Prostate gland (tissue), 2 donors: ENCODE data around the gene SMIM35. TPM values are rescaled to one million over a fixed set of nuclear protein-coding genes. Genes with fewer than 3 reads are reported as not detected.
"Not testable (repeated sequence)": the region's sequence is repeated elsewhere in the genome, so short reads cannot be mapped to it uniquely, and the experiment has no call there.

Experiments
- DNase-seq: peaks from one replicate; pipeline ENCODE4 v3.0.0-alpha.2; 2019; ENCODE audit warnings: low spot score
- H3K27ac ChIP-seq, 2 donors: fragments of 200-600 bp; sonication (generic); 2 replicates each; pipeline ENCODE4 v1.5.1; 2017 to 2019
- H3K27me3 ChIP-seq: fragments of 200-600 bp; sonication (generic); replicated peaks from 2 replicates; pipeline ENCODE4 v1.5.1; 2019; ENCODE audit not compliant: insufficient read depth
- H3K36me3 ChIP-seq, 2 donors: fragments of 200-600 bp; sonication (generic); 1 replicate in 1 of 2; 2 replicates in 1 of 2; pipeline versions ENCODE4 v1.5.1 to v1.8.1; 2017 to 2019
- H3K4me1 ChIP-seq: fragments of 200-600 bp; sonication (generic); replicated peaks from 2 replicates; pipeline ENCODE4 v1.5.1; 2019
- H3K4me3 ChIP-seq, 2 donors: fragments of 200-600 bp; sonication (generic); 2 replicates each; pipeline ENCODE4 v1.5.1; 2017 to 2019
- H3K9me3 ChIP-seq: fragments of 200-600 bp; sonication (generic); 2 replicates; pipeline ENCODE4 v1.5.1; 2017
- POLR2A ChIP-seq: fragments of 450-650 bp; IDR thresholded peaks from one replicate; pipeline ENCODE4 v1.6.1; 2016; ENCODE audit warnings: antibody characterized with exemption, mild to moderate bottlenecking
- POLR2AphosphoS5 ChIP-seq: sonication (generic); formaldehyde crosslinking; IDR thresholded peaks from one replicate; pipeline ENCODE4 v1.6.1; 2017; ENCODE audit warnings: antibody characterized with exemption
- WGBS: methylation state at CpG from one replicate; pipeline ENCODE4 v1.1.5; 2018; 5-methylcytosine and 5-hydroxymethylcytosine counted together
- intact Hi-C: fragments of 100-400 bp; cut with DNase I; formaldehyde crosslinking; loops from one replicate; pipeline ENCODE4 v1.14.2; 2022
- total RNA-seq, 2 donors: library from RNA; depleted of rRNA; stranded (reverse); fragments of >200 nt; gene quantifications; one replicate each; pipeline ENCODE4 v1.1.0, GENCODE V29; 2016
- TF ChIP-seq, protein P1 (sequence below), 4 experiments: fragments of 200-600 bp in 2 of 4; fragments of 450-650 bp in 2 of 4; sonication (generic) in 2 of 4; IDR thresholded peaks; 1 replicate in 3 of 4; 2 replicates in 1 of 4; pipeline ENCODE4 v1.5.1; 2016 to 2019; ENCODE audit warnings: antibody characterized with exemption in 4 of 4, mild to moderate bottlenecking in 2 of 4, moderate library complexity in 2 of 4

The SMIM35 gene
- total RNA-seq, 2 donors from 2014 or later, result 0.09 TPM; not detected in 1

DNA sequence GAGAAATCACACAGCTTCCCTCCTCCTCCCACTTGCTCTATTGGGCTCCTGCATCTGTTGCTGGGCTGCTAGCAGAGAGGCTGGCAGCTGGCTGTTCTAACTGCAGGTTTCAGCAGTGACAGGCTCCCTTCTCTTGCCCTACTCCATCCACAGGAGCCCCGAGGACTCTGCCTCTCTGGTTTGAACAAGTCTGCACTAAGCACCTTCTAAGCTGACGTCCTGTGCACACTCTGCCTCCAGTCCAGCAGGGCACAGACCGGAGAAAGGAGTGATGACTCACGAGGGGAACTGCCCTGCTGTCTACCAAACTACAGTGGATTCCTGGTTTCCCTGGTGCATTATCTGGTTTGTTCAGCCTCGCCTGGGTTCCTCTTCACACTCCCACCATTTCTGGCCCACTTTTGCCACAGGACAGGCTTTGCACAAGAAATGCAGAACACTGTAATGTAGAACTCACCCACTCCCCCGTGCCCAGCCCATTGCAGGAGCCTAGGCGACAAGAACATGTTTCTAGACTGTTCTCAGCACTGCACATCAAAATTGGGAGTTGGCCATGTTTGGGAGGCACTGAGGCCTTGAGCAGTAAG is 74.6 kb downstream of the SMIM35 start:
- H3K27me3 ChIP-seq, result no peaks in the 10 kb centered on the region
- TF ChIP-seq, protein P1, sequence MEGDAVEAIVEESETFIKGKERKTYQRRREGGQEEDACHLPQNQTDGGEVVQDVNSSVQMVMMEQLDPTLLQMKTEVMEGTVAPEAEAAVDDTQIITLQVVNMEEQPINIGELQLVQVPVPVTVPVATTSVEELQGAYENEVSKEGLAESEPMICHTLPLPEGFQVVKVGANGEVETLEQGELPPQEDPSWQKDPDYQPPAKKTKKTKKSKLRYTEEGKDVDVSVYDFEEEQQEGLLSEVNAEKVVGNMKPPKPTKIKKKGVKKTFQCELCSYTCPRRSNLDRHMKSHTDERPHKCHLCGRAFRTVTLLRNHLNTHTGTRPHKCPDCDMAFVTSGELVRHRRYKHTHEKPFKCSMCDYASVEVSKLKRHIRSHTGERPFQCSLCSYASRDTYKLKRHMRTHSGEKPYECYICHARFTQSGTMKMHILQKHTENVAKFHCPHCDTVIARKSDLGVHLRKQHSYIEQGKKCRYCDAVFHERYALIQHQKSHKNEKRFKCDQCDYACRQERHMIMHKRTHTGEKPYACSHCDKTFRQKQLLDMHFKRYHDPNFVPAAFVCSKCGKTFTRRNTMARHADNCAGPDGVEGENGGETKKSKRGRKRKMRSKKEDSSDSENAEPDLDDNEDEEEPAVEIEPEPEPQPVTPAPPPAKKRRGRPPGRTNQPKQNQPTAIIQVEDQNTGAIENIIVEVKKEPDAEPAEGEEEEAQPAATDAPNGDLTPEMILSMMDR (IDR thresholded peaks at IDR 0.05), result no peak
- no peak for TF ChIP-seq POLR2A
- TF ChIP-seq POLR2AphosphoS5, result no peak
- 80% methylated on average over 7 of the region's 7 CpGs for WGBS
- H3K4me3 ChIP-seq, result no peak overlapping the region
- H3K36me3 ChIP-seq, result no peaks in the 10 kb centered on the region
- no peak for DNase-seq
- H3K4me1 ChIP-seq, result no peaks in the 10 kb centered on the region
- H3K9me3 ChIP-seq, result no peaks in the 10 kb centered on the region
- no peak overlapping the region for H3K27ac ChIP-seq
- intact Hi-C loops, result no loop called here

DNA sequence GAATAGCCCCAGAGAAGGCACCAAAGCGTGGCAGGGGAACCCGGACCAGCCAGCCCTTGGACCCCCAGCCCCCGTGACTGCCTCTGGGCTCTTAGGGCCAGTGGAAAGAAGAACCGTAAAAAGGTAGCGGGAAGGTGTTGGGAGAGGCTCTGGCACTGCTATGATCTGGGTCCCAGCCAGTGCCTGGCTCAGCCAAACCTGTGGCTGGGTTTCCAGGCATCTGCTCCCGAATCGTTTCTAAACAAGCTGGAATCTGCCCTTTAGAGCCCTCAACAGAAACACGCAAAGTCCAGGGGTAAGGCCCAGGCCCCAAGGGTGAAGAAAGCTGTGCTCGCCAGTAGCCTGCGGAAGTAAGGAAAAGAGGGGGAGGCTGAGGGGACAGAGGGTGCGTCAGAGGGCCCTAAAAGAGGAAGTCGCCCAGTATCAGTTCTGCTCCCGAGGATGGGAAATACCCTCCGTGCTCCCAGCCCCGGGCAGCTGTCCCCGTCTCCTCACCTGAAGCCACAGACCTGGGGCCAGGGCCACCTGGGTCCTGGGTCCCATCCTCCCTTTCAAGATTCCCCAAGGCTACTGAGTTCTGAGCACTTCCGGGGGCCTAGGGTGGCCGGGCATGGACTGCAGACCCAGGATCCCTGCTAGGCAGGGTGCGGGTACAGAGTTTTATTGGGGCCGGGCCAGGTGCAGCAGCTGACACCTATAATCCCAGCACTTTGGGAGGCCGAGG is 75.9 kb downstream of the SMIM35 start:
- no peak for DNase-seq

DNA sequence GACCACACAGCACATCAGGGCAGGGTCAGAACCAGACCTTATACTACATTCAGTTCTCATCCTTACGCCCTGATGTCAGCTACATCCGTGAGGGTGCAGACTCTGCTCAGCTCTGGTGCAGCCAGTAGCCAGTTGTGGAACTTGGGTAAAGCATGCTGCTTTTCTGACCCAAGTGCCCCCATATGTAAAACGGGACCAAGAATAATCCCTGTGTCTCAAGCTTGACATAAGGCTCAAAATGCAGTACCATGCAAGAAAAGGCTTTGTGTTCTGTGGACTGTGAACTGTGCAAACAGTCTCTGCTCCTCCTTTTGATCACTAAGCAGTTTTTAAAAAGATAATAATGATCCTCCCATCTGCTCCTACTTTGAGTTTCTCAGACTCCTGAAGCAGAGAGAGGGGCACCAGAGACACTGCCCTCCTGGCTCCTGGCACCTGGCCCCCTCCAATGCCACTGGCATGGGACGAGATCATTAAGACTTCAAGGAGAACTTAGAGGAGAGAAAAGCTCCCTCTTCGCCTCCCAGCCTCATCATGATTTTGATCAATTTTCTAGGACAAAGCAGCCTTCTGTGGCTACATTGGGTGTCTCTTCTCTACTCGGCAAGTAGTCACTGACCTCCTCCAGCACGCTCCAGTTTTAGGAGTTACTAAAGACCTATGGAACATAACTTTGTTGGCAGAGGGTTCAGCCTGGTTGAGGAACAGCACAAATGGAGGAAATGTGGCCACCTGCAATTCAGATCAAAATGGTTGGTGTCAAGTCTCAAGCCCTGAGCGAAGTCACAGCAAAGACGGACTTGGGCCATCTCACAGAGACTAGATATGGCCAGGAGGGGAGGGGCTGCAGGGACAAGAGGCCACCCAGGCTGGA is 76.7 kb downstream of the SMIM35 start:
- H3K36me3 ChIP-seq, result no peaks in the 10 kb centered on the region
- H3K27ac ChIP-seq, result no peak overlapping the region
- H3K4me1 ChIP-seq, result no peaks in the 10 kb centered on the region
- TF ChIP-seq POLR2AphosphoS5, result no peak
- no peak for TF ChIP-seq POLR2A
- TF ChIP-seq, protein P1 (IDR thresholded peaks at IDR 0.05), result no peak
- no peak for DNase-seq
- intact Hi-C loops, result no loop called here
- H3K27me3 ChIP-seq, result no peaks in the 10 kb centered on the region
- WGBS, result 83% methylated on average over 9 of the region's 9 CpGs
- H3K9me3 ChIP-seq, result no peaks in the 10 kb centered on the region
- H3K4me3 ChIP-seq, result no peak overlapping the region

More for the DNA sequence above, 75.9 kb downstream of the SMIM35 start:
- no peaks in the 10 kb centered on the region for H3K36me3 ChIP-seq
- 59% methylated on average over 21 of the region's 21 CpGs for WGBS
- H3K27ac ChIP-seq, result no peak overlapping the region
- H3K9me3 ChIP-seq, result no peaks in the 10 kb centered on the region
- H3K4me3 ChIP-seq, result no peak overlapping the region
- intact Hi-C loops, result no loop called here
- no peaks in the 10 kb centered on the region for H3K27me3 ChIP-seq
- H3K4me1 ChIP-seq, result no peaks in the 10 kb centered on the region
- TF ChIP-seq, protein P1 (IDR thresholded peaks at IDR 0.05), result no peak
- no peak for TF ChIP-seq POLR2AphosphoS5
- TF ChIP-seq POLR2A, result no peak

GRCh38 chr11:118008271-118008911 is 78.4 kb downstream of the SMIM35 start:
- H3K27ac ChIP-seq, result no peak overlapping the region
- intact Hi-C loops, result no loop called here
- 91% methylated on average over 4 of the region's 4 CpGs for WGBS

DNA sequence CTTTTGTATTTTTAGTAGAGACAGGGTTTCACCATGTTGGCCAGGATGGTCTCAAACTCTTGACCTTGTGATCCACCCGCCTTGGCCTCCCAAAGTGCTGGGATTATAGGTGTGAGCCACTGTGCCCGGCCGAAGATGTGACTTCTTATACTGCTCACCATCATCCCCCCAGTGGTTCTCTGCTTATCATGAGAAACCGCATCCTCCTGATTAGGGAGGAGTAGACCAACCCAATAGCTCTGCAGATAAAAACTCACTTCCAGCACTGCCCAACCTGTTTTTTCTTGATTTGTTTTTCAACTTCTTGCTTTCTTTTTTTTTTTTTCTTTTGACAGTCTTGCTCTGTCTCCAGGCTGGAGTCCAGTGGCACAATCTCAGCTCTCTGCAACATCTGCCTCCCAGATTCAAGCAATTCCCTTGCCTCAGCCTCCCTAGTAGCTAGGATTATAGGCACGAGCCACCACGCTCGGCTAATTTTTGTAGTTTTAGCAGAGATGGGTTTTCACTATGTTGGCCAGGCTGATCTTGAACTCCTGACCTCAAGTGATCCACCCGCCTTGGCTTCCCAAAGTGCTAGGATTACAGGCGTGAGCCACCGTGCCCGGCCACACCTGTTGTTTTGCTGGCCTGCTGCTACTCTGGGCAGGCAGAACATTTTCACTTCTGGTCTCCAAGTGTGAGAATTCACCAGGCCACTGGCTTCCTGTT is 79.0 kb downstream of the SMIM35 start:
- DNase-seq, result not testable (repeated sequence)

More at GRCh38 chr11:118008271-118008911, 78.4 kb downstream of the SMIM35 start:
- Histone ChIP-seq H3K36me3 (no peaks in the 10 kb centered on the region), H3K9me3 (no peaks in the 10 kb centered on the region), H3K4me3 (no peak overlapping the region), H3K4me1 (no peaks in the 10 kb centered on the region), H3K27me3 (no peaks in the 10 kb centered on the region)
- DNase-seq, result no peak
- TF ChIP-seq POLR2A (no peak), POLR2AphosphoS5 (no peak)
- TF ChIP-seq, protein P1 (IDR thresholded peaks at IDR 0.05), result no peak

More for the DNA sequence above, 79.0 kb downstream of the SMIM35 start:
- H3K9me3 ChIP-seq, H3K4me1 ChIP-seq, H3K36me3 ChIP-seq, H3K27me3 ChIP-seq, H3K27ac ChIP-seq, intact Hi-C loops, H3K4me3 ChIP-seq: not testable (repeated sequence)
- WGBS, result 87% methylated on average over 11 of the region's 11 CpGs
